Thyroid gland (tissue), 4 donors: ENCODE measurements around the gene OSBPL5.

ENCODE experiments used
- POLR2A ChIP-seq, 2 donors: fragments of 450-650 bp; IDR thresholded peaks; one replicate each; pipeline ENCODE4 v1.6.1; 2017; ENCODE audit warnings: antibody characterized with exemption in 2 of 2, mild to moderate bottlenecking in 2 of 2, moderate library complexity in 1 of 2
- TF ChIP-seq, protein P1 (sequence below), 6 experiments: fragments of 200-600 bp in 3 of 6; fragments of 450-650 bp in 3 of 6; sonication (generic) in 3 of 6; IDR thresholded peaks; one replicate each; pipeline ENCODE4 v1.5.1; 2016 to 2019; ENCODE audit warnings: antibody characterized with exemption in 6 of 6, mild to moderate bottlenecking in 2 of 6, inconsistent platforms in 1 of 6, moderate library complexity in 1 of 6

DNA sequence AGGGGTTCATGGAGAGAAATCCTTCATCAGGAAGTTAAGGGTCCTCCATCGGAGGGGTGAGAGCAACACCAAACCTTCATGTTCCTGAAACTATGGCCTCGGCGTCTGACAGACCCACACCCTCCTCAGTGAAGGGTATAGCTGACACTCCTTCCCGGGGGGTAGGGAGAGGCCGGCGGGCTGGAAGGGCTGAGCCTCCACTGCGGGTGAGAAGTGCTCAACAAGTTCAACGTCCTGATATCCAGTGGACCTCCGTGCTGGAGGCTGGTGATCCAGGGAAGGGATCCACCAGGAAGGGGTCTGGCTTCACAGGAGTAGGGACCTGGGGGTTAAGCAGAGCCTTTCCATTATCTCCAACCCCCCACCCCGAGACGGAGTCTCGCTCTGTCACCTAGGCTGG is 120.2 kb downstream of the OSBPL5 start:
- no peak for TF ChIP-seq POLR2A (IDR thresholded peaks at IDR 0.05)
- TF ChIP-seq, protein P1, sequence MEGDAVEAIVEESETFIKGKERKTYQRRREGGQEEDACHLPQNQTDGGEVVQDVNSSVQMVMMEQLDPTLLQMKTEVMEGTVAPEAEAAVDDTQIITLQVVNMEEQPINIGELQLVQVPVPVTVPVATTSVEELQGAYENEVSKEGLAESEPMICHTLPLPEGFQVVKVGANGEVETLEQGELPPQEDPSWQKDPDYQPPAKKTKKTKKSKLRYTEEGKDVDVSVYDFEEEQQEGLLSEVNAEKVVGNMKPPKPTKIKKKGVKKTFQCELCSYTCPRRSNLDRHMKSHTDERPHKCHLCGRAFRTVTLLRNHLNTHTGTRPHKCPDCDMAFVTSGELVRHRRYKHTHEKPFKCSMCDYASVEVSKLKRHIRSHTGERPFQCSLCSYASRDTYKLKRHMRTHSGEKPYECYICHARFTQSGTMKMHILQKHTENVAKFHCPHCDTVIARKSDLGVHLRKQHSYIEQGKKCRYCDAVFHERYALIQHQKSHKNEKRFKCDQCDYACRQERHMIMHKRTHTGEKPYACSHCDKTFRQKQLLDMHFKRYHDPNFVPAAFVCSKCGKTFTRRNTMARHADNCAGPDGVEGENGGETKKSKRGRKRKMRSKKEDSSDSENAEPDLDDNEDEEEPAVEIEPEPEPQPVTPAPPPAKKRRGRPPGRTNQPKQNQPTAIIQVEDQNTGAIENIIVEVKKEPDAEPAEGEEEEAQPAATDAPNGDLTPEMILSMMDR (IDR thresholded peaks at IDR 0.05) = no peak
